Breast epithelium (tissue), 3 donors: Measurements from ENCODE around the gene CENPX.

Experiments
- CTCF ChIP-seq, 3 donors: fragments of 450-650 bp; IDR thresholded peaks; one replicate each; pipeline ENCODE4 v1.5.1; 2016 to 2017; ENCODE audit warnings: antibody characterized with exemption in 3 of 3, mild to moderate bottlenecking in 3 of 3, moderate library complexity in 3 of 3
- POLR2AphosphoS5 ChIP-seq, 3 donors: sonication (generic); formaldehyde crosslinking; IDR thresholded peaks; one replicate each; pipeline ENCODE4 v1.6.1; 2017; ENCODE audit warnings: antibody characterized with exemption in 3 of 3

GRCh38 chr17:81978524-81979298, 44.0 kb downstream of the CENPX start:
- TF ChIP-seq CTCF (IDR thresholded peaks at IDR 0.05) (no peak), POLR2AphosphoS5 (IDR thresholded peaks at IDR 0.05) (no peak)
